WERI-Rb-1 (cell line): ENCODE results near the gene CEACAM21.

Source experiments
- DNase-seq: peaks from one replicate; pipeline ENCODE4 v3.0.0-alpha.2; 2020
- H3K27ac ChIP-seq: fragments of 250-450 bp; sonication (Bioruptor Pico); 2 replicates; pipeline ENCODE4 v1.5.1; 2020; ENCODE audit warnings: mild to moderate bottlenecking, moderate library complexity
- H3K27me3 ChIP-seq: fragments of 250-450 bp; sonication (Bioruptor Pico); 2 replicates; pipeline ENCODE4 v1.5.1; 2021; ENCODE audit warnings: mild to moderate bottlenecking, low read depth, moderate library complexity; ENCODE audit not compliant: insufficient read depth, severe bottlenecking
- H3K36me3 ChIP-seq: fragments of 250-450 bp; sonication (Bioruptor Pico); 2 replicates; pipeline ENCODE4 v1.5.1; 2020; ENCODE audit warnings: mild to moderate bottlenecking, moderate library complexity
- H3K4me3 ChIP-seq: 2 replicates; pipeline ENCODE4 v1.5.1; 2011; ENCODE audit warnings: low read depth, mild to moderate bottlenecking, control low read depth, low read length
- H3K9me3 ChIP-seq: fragments of 250-450 bp; sonication (Bioruptor Pico); 2 replicates; pipeline ENCODE4 v1.5.1; 2021; ENCODE audit warnings: mild to moderate bottlenecking, moderate library complexity; ENCODE audit not compliant: severe bottlenecking
- TF ChIP-seq, protein P1 (sequence below): IDR thresholded peaks from 2 replicates; pipeline ENCODE4 v1.5.1; 2011; ENCODE audit warnings: low read depth, mild to moderate bottlenecking, control low read depth, inconsistent platforms, low read length

The CEACAM21 gene

GRCh38 chr19:41616792-41617621, 41.0 kb downstream of the CEACAM21 start:
- H3K4me3 ChIP-seq = no peak overlapping the region
- H3K9me3 ChIP-seq = peaks cover 3% of the 10 kb centered on the region
- H3K27me3 ChIP-seq = peaks cover 86% of the 10 kb centered on the region
- TF ChIP-seq, protein P1, sequence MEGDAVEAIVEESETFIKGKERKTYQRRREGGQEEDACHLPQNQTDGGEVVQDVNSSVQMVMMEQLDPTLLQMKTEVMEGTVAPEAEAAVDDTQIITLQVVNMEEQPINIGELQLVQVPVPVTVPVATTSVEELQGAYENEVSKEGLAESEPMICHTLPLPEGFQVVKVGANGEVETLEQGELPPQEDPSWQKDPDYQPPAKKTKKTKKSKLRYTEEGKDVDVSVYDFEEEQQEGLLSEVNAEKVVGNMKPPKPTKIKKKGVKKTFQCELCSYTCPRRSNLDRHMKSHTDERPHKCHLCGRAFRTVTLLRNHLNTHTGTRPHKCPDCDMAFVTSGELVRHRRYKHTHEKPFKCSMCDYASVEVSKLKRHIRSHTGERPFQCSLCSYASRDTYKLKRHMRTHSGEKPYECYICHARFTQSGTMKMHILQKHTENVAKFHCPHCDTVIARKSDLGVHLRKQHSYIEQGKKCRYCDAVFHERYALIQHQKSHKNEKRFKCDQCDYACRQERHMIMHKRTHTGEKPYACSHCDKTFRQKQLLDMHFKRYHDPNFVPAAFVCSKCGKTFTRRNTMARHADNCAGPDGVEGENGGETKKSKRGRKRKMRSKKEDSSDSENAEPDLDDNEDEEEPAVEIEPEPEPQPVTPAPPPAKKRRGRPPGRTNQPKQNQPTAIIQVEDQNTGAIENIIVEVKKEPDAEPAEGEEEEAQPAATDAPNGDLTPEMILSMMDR = no peak
- no peaks in the 10 kb centered on the region for H3K36me3 ChIP-seq
- DNase-seq = no peak
- no peak overlapping the region for H3K27ac ChIP-seq

DNA sequence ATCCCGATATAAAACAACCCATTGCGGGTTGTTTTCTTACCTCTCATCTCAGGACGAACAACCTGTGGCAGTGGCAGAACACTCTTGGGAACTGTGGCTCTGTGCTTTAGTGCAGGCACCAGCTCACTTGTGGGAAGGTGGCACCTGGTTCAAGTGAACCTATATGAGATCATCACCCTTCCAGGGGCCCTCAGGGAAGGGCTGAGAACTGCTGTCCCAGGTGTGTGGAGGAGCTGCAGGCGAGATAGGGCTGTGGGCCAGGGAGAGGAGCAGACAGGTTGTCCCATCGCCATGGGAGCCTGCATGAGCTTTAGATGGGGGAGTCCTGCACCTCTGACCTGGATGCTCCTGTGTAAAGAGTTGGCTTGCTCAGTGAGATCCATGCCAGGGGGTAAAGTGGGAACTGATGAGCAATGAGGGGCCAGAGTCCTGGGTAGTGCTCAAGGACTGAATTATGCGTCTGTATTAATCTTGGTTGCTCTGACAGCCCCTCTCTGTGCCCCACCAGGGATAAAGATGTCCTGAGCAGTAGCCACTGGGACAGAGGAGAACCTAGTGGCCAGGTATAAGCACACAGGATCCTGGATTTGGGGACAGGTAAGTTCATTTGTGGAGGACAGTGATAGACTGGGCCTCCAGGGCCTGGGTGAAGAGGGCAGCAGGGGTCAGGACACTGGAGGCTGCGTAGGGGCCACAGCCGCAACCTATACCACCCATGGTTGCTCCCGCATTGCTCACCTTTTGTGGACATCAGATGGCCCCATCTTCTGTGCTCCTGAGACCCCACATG, 42.2 kb downstream of the CEACAM21 start:
- DNase-seq = no peak
- TF ChIP-seq, protein P1 = no peak
- Histone ChIP-seq H3K4me3 (no peak overlapping the region), H3K27me3 (peaks cover 86% of the 10 kb centered on the region), H3K9me3 (no peaks in the 10 kb centered on the region), H3K36me3 (no peaks in the 10 kb centered on the region), H3K27ac (no peak overlapping the region)

DNA sequence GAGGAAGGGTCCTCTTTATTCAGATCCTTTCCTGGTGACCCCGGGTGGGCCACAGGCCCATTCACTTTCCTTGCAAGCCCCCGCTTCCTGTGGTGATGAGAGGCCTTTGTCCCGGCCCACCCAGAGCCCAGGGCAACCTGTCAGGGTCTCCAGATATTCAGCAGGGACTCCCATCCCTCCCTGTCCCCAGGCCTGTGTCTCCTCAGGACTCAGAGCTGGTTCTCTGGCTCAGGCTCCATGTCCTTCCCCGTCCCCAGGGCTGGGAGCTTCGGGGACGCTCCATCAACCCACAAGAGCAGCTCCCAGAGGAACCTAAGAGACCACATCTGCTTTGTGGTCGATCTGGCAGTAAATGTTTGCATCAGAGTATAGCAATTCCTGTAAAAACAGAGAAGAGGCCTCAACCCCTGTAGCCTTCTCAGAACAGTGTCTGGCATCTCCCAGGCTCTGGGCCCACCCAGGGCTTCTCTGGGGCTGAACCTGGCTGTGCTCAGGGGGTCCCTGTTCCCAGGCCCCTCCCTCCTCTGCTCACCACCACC, 43.1 kb downstream of the CEACAM21 start:
- no peaks in the 10 kb centered on the region for H3K36me3 ChIP-seq
- H3K4me3 ChIP-seq = no peak overlapping the region
- DNase-seq = no peak
- H3K27me3 ChIP-seq = peaks cover 82% of the 10 kb centered on the region
- H3K9me3 ChIP-seq = no peaks in the 10 kb centered on the region
- no peak overlapping the region for H3K27ac ChIP-seq
- TF ChIP-seq, protein P1 = no peak

GRCh38 chr19:41620171-41620570, 44.2 kb downstream of the CEACAM21 start:
- H3K27me3 ChIP-seq = peaks cover 84% of the 10 kb centered on the region
- TF ChIP-seq, protein P1 = no peak
- no peak overlapping the region for H3K27ac ChIP-seq
- no peak overlapping the region for H3K4me3 ChIP-seq
- H3K36me3 ChIP-seq = no peaks in the 10 kb centered on the region
- no peak for DNase-seq
- H3K9me3 ChIP-seq = no peaks in the 10 kb centered on the region

DNA sequence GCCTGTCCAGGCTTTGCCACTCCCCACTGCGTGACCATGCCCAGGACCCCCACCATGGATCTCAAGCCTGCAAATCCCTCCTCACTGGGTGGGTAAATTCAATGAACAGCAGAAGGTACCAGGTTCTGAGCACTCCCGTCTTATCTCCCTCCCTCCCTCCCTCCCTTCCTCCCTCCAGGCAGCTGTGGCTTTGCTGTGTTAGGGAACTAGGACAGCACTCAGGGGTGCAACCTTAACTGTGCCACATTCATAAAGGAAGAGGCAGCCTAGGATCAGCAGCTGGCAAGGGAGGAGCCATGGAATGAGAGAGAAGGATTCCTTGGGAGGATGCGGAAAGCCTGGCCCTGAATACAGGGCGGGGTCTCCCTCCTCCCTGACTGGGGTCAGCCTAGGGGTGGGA, 45.3 kb downstream of the CEACAM21 start:
- DNase-seq = no peak
- no peaks in the 10 kb centered on the region for H3K36me3 ChIP-seq
- peaks cover 84% of the 10 kb centered on the region for H3K27me3 ChIP-seq
- TF ChIP-seq, protein P1 = no peak
- no peak overlapping the region for H3K4me3 ChIP-seq
- no peaks in the 10 kb centered on the region for H3K9me3 ChIP-seq
- H3K27ac ChIP-seq = no peak overlapping the region
